ENCODE measurements around the gene COX11.

DNA sequence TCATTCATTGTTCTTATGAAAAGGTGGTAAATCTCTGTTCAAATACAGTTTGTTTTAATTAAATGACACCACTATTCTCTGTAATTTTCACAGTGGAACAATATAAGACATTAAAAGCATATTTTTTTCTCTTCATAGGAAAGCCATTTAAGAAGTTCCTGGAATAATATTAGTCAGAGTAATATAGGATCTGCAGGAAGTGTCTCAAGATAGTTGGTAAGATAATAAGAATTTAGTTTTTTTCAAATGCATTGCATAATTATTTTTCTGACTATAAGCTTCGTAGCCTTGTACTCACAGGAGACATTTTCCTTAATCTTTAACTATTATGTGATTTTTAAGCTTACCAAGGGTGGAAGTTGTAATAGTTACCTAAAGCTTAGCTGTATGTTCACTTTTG is 17.0 kb upstream of the COX11 start:
- no peak for TF ChIP-seq GABPA (IDR thresholded peaks at IDR 0.05; ENCODE audit: borderline replicate concordance, insufficient read depth, low read length)
- TF ChIP-seq, protein P1, sequence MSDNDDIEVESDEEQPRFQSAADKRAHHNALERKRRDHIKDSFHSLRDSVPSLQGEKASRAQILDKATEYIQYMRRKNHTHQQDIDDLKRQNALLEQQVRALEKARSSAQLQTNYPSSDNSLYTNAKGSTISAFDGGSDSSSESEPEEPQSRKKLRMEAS (IDR thresholded peaks at IDR 0.05): no peak
- TF ChIP-seq CEBPB (IDR thresholded peaks at IDR 0.05; ENCODE audit: low read depth, low read length): no peak
- no peak for TF ChIP-seq CHD2 (IDR thresholded peaks at IDR 0.05; ENCODE audit: low read length)

All from H1 (cell line).